Erythroblast (primary cell): ENCODE measurements around the gene RNF224.

ENCODE experiments used
- GATA1 ChIP-seq: IDR thresholded peaks from 2 replicates; pipeline ENCODE4 v1.6.1; 2011; ENCODE audit warnings: low read depth, mild to moderate bottlenecking, control low read depth, low read length, moderate library complexity
- POLR2A ChIP-seq: IDR thresholded peaks from 2 replicates; pipeline ENCODE4 v1.6.1; 2011; ENCODE audit warnings: mild to moderate bottlenecking, low read length

GRCh38 chr9:137223078-137223970 is 4.0 kb upstream of the RNF224 start:
- TF ChIP-seq POLR2A (peak; percentile 82), GATA1 (no peak)
